Stimulated activated CD8-positive, alpha-beta memory T cell treated with anti-CD3 and anti-CD28 coated beads, Interleukin-7, amount 100 ng/mL, for 1 hour (primary cell): ENCODE data around the gene TACC2.
"Not testable (repeated sequence)": the region's sequence is repeated elsewhere in the genome, so short reads cannot be mapped to it uniquely, and the experiment has no call there.

Experiments used
- DNase-seq, 2 donors: peaks; one replicate each; pipeline ENCODE4 v3.0.0-alpha.2; 2020; ENCODE audit warnings: low read depth in 2 of 2

TACC2 gene

GRCh38 chr10:122023257-122023656, 34.3 kb downstream of the TACC2 start:
- DNase-seq = not testable (repeated sequence)

- DNase-seq = no peak
Observed at GRCh38 chr10:122029499-122030199, 40.7 kb downstream of the TACC2 start.

GRCh38 chr10:122030200-122030552, 41.2 kb downstream of the TACC2 start:
- no peak for DNase-seq

- DNase-seq = no peak
Observed at GRCh38 chr10:122033224-122033926, 44.4 kb downstream of the TACC2 start.

GRCh38 chr10:122034149-122034756, 45.3 kb downstream of the TACC2 start:
- no peak for DNase-seq

GRCh38 chr10:122040786-122041185, 51.8 kb downstream of the TACC2 start:
- no peak for DNase-seq

- DNase-seq = no peak
Observed at GRCh38 chr10:122042836-122043235, 53.9 kb downstream of the TACC2 start.

- DNase-seq = no peak
Observed at GRCh38 chr10:122044045-122044661, 55.2 kb downstream of the TACC2 start.

GRCh38 chr10:122044713-122045112, 55.8 kb downstream of the TACC2 start:
- DNase-seq = no peak

- no peak for DNase-seq
Observed at GRCh38 chr10:122045212-122045611, 56.2 kb downstream of the TACC2 start.

GRCh38 chr10:122047560-122047959, 58.6 kb downstream of the TACC2 start:
- no peak for DNase-seq

GRCh38 chr10:122049076-122049475, 60.1 kb downstream of the TACC2 start:
- no peak for DNase-seq

- no peak for DNase-seq
Observed at GRCh38 chr10:122050311-122050710, 61.3 kb downstream of the TACC2 start.

GRCh38 chr10:122050811-122051210, 61.8 kb downstream of the TACC2 start:
- no peak for DNase-seq

GRCh38 chr10:122051609-122052385, 62.8 kb downstream of the TACC2 start:
- DNase-seq = no peak

GRCh38 chr10:122052701-122053100, 63.7 kb downstream of the TACC2 start:
- no peak for DNase-seq

- no peak for DNase-seq
Observed at GRCh38 chr10:122053314-122053713, 64.4 kb downstream of the TACC2 start.

GRCh38 chr10:122054048-122055025, 65.4 kb downstream of the TACC2 start:
- DNase-seq = no peak

- DNase-seq = no peak
Observed at GRCh38 chr10:122055252-122055651, 66.3 kb downstream of the TACC2 start.

- no peak for DNase-seq
Observed at GRCh38 chr10:122056431-122057094, 67.6 kb downstream of the TACC2 start.
